ENCODE measurements around the gene BCL11B. TPM values are rescaled to one million over a fixed set of nuclear protein-coding genes. Genes with fewer than 3 reads are reported as not detected.
"Not testable (repeated sequence)": the region's sequence is repeated elsewhere in the genome, so short reads cannot be mapped to it uniquely, and the experiment has no call there.

BCL11B gene
- total RNA-seq, 1 donor from 2014 or later: 1.0 TPM

DNA sequence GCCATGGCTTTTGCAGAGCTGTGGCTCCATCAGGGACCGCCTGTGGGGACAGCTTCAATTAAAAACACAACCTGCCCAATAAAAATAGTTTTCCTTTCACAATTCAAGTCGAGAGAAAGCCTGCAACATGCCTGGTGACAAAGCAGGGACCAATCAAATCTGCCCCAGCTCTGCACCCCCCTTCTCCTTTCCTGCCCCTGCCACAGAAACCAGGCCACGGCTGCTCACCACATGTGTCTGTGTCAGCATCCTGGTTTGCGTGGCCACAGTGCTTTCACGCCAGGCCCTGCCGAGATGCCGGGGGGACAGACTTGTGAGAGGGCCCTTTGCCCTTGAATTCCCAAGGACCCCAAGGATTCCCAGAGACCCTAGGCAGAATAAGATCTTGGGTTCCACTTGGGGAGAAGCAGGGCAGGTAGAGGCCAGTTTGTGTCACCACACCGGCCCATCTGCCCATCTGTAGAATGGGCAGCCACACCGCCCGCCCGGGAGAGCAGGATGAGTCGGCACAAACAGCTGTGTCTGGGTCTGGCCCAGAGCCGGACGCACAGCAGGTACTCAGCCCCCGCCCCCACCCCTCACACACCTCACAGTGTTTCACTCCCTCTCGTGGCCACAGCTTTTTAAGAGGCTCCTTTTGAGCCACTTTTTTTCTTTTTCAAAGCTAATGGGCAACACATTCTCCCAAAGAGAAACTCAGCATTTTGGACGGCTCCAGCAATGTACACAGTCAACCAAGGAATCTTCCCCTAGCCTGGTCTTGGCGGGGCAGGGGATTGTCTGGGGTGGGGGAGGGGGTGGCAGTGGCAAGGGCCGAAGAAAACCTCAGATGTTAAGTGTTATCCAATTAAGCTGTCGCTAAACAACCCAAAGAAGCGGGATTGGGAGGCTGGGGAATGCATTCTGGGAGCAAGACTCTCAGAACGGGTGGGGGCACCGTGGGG is 41.5 kb downstream of the BCL11B start:
- Mint-ChIP-seq H3K27me3 (ENCODE audit: unreplicated experiment) (no peaks in the 10 kb centered on the region), H3K36me3 (ENCODE audit: low read depth, unreplicated experiment) (no peaks in the 10 kb centered on the region), H3K9me3 (ENCODE audit: unreplicated experiment) (no peaks in the 10 kb centered on the region), H3K27ac (ENCODE audit: unreplicated experiment) (no peak overlapping the region), H3K4me3 (ENCODE audit: unreplicated experiment) (no peak overlapping the region), H3K4me1 (ENCODE audit: unreplicated experiment) (peaks cover 4% of the 10 kb centered on the region)
- TF ChIP-seq, protein P1, sequence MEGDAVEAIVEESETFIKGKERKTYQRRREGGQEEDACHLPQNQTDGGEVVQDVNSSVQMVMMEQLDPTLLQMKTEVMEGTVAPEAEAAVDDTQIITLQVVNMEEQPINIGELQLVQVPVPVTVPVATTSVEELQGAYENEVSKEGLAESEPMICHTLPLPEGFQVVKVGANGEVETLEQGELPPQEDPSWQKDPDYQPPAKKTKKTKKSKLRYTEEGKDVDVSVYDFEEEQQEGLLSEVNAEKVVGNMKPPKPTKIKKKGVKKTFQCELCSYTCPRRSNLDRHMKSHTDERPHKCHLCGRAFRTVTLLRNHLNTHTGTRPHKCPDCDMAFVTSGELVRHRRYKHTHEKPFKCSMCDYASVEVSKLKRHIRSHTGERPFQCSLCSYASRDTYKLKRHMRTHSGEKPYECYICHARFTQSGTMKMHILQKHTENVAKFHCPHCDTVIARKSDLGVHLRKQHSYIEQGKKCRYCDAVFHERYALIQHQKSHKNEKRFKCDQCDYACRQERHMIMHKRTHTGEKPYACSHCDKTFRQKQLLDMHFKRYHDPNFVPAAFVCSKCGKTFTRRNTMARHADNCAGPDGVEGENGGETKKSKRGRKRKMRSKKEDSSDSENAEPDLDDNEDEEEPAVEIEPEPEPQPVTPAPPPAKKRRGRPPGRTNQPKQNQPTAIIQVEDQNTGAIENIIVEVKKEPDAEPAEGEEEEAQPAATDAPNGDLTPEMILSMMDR (IDR thresholded peaks at IDR 0.05; ENCODE audit: unreplicated experiment): no peak
- DNase-seq (ENCODE audit: low spot score): no peak

DNA sequence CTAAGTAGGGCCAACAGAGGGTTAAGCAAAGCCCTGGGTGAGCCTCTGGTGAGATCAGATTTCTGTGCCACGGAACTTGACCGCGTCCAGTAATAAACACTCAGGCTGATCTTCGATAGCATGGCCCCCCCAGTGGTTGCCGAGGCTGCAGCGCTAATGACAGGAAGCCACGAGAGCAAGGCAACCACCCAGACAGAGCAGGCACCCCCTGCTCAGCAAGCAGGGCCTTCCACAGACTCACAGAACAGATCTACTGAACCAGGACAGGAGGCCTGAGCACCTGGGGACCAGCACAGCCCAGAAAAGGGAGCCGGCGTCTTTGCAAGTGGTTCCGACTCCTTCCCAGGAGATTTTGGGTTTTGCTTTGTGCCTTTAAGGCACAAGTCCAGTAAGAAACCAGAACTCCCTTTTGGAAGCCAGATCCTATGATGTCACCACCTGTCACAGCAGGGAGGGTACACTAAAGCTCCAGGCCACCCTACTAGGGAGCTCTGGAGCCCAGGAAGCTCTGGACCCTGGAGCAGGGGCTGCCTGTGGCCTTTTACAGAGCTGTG is 42.3 kb downstream of the BCL11B start:
- no peaks in the 10 kb centered on the region for H3K9me3 Mint-ChIP-seq (ENCODE audit: unreplicated experiment)
- TF ChIP-seq, protein P1 (IDR thresholded peaks at IDR 0.05; ENCODE audit: unreplicated experiment): no peak
- H3K27ac Mint-ChIP-seq (ENCODE audit: unreplicated experiment): no peak overlapping the region
- DNase-seq (ENCODE audit: low spot score): no peak
- H3K27me3 Mint-ChIP-seq (ENCODE audit: unreplicated experiment): no peaks in the 10 kb centered on the region
- H3K4me3 Mint-ChIP-seq (ENCODE audit: unreplicated experiment): no peak overlapping the region
- peaks cover 4% of the 10 kb centered on the region for H3K4me1 Mint-ChIP-seq (ENCODE audit: unreplicated experiment)
- H3K36me3 Mint-ChIP-seq (ENCODE audit: low read depth, unreplicated experiment): no peaks in the 10 kb centered on the region

DNA sequence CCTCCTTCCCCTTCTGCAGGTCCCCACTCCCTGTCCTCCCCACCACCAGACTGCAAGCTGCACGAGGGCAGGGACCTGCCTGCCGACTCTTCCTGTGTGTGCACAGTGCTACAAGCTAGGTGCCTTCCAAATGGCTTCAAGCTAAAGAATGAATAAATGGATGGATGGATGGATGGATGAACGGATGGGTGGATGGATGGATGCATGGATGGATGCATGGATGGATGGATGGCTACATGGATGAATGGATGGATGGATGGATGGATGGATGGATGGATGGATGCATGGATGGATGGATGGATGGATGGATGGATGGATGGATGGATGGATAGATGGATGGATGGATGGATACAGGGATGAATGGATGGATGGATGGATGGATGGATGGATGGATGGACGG is 43.2 kb downstream of the BCL11B start:
- H3K9me3 Mint-ChIP-seq (ENCODE audit: unreplicated experiment); H3K4me1 Mint-ChIP-seq (ENCODE audit: unreplicated experiment); H3K27me3 Mint-ChIP-seq (ENCODE audit: unreplicated experiment); H3K27ac Mint-ChIP-seq (ENCODE audit: unreplicated experiment); DNase-seq (ENCODE audit: low spot score); H3K36me3 Mint-ChIP-seq (ENCODE audit: low read depth, unreplicated experiment); H3K4me3 Mint-ChIP-seq (ENCODE audit: unreplicated experiment): not testable (repeated sequence)

DNA sequence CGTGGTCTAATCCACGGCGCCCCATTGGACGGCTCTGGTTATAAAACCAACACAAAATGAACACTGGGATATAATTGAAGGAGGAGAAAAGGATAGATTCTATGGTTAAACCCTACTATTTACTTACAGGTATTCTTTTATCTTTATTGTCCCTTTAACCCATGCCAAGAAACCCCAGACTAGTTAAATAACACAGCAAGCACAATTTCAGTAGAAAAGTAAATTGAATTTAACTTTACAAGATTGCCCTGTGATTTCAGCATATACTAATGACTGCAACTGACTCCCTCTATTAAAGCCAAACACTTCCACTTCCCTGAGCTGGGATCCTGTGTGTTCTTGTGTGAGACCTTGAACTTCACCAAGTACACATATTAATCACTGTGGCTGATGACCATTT is 45.3 kb downstream of the BCL11B start:
- TF ChIP-seq, protein P1 (IDR thresholded peaks at IDR 0.05; ENCODE audit: unreplicated experiment): no peak
- no peaks in the 10 kb centered on the region for H3K36me3 Mint-ChIP-seq (ENCODE audit: low read depth, unreplicated experiment)
- DNase-seq (ENCODE audit: low spot score): no peak
- no peaks in the 10 kb centered on the region for H3K9me3 Mint-ChIP-seq (ENCODE audit: unreplicated experiment)
- no peak overlapping the region for H3K4me3 Mint-ChIP-seq (ENCODE audit: unreplicated experiment)
- H3K27me3 Mint-ChIP-seq (ENCODE audit: unreplicated experiment): no peaks in the 10 kb centered on the region
- H3K4me1 Mint-ChIP-seq (ENCODE audit: unreplicated experiment): no peaks in the 10 kb centered on the region
- H3K27ac Mint-ChIP-seq (ENCODE audit: unreplicated experiment): no peak overlapping the region

DNA sequence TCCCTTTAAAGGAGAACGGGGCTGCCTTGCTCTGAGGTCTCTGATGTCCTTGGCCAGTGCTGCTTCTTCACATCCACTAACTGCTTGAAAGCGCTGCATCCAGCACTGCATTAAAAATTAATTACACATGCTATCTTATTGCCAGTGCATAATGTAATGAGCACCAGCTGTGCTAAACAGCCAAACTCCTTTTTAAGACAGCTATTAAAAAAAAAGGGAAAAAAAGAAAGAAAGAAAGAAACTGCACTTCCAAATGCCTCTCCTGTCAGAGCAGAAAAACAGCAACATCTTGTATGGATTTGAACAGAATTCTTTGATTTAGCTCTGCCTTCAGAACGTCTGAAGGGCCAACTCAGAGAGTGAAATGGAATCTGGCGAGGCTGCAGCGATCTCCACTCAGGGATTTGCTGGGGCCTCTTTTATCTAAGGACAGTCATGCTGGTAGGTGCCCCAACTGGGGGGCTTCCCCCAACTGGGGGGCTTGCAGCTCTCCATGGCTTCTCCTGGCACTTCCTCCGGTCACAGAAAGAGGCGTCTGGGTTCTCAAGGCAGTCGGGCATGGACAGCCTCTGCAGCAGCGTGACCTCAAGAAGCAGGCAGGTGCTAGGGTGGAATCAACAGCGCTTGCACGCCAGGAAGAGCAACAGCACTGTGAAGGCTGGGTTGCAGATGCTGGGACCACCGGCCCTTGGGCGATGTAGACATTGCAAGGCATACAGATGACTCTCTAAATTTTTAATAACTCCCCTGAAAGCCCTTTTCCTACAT is 46.4 kb downstream of the BCL11B start:
- DNase-seq (ENCODE audit: low spot score): no peak
- Mint-ChIP-seq H3K9me3 (ENCODE audit: unreplicated experiment) (no peaks in the 10 kb centered on the region), H3K4me3 (ENCODE audit: unreplicated experiment) (no peak overlapping the region), H3K27ac (ENCODE audit: unreplicated experiment) (no peak overlapping the region), H3K27me3 (ENCODE audit: unreplicated experiment) (no peaks in the 10 kb centered on the region), H3K4me1 (ENCODE audit: unreplicated experiment) (no peaks in the 10 kb centered on the region), H3K36me3 (ENCODE audit: low read depth, unreplicated experiment) (no peaks in the 10 kb centered on the region)
- TF ChIP-seq, protein P1 (IDR thresholded peaks at IDR 0.05; ENCODE audit: unreplicated experiment): no peak

Measured in endothelial cell (in vitro differentiated cells).